K562 (cell line): ENCODE results near the gene GSTO2. TPM values are rescaled to one million over a fixed set of nuclear protein-coding genes. Genes with fewer than 3 reads are reported as not detected.

Experiments
- ATAC-seq: fragments of 200-7000 bp; cut with Tn5 transposase; 3 replicates; pipeline ENCODE4 v1.9.1; 2020; ENCODE audit warnings: moderate library complexity
- BruUV-seq: library from RNA; stranded (reverse); fragments of 400-500 nt; replicated peaks from 2 replicates; lab custom pipeline; 2021; lab: Mats Ljungman, UMichigan
- CTCF ChIA-PET: fragments of 300-600 bp; formaldehyde crosslinking; extraction: SDS; loops from one replicate; lab custom pipeline; 2021; ENCODE audit warnings: low intra/inter-chr PET ratio; lab: Yijun Ruan, JAX
- POLR2A ChIA-PET: fragments of 300-600, 350-650 bp; sonication (Branson Sonifier 250); formaldehyde crosslinking; extraction: SDS; loops from one replicate; lab custom pipeline; 2021; ENCODE audit warnings: antibody characterized with exemption, inconsistent platforms; lab: Yijun Ruan, JAX
- DNase-seq, 4 experiments: peaks; one replicate each; pipeline versions ENCODE4 v3.0.0 to v3.0.0-alpha.2; 2011 to 2018; ENCODE audit warnings: low spot score in 3 of 4, mixed read lengths in 3 of 4; ENCODE audit errors: extremely low read depth in 1 of 4
- FAIRE-seq: peaks from 2 replicates; lab custom pipeline; 2011; peaks lifted over from hg19 to GRCh38; lab: Jason Lieb, UNC
- H2AFZ ChIP-seq: 2 replicates; pipeline ENCODE4 v1.6.0; 2011; ENCODE audit warnings: low read depth, low read length, control low read depth, inconsistent platforms
- H3K27ac ChIP-seq: fragments of 200-600 bp; 3 replicates; pipeline ENCODE4 v1.8.0; 2011; ENCODE audit warnings: low read depth, mild to moderate bottlenecking, control low read depth, inconsistent platforms, low read length, moderate library complexity, mixed read lengths; ENCODE audit errors: extremely low read depth
- H3K27me3 ChIP-seq, 2 experiments: fragments of 300-600 bp in 1 of 2; 2 replicates in 1 of 2; 3 replicates in 1 of 2; pipeline versions ENCODE4 v1.6.0 to v1.8.0; 2011; ENCODE audit warnings: inconsistent platforms in 2 of 2, low read length in 2 of 2, mild to moderate bottlenecking in 1 of 2, mixed read lengths in 1 of 2, moderate library complexity in 1 of 2; ENCODE audit not compliant: control insufficient read depth in 2 of 2, insufficient read depth in 2 of 2
- H3K36me3 ChIP-seq: fragments of 300-600 bp; 3 replicates; pipeline ENCODE4 v1.8.0; 2011; ENCODE audit warnings: mild to moderate bottlenecking, low read length, inconsistent platforms; ENCODE audit not compliant: control insufficient read depth, insufficient read depth
- H3K4me1 ChIP-seq, 2 experiments: fragments of 200-600 bp in 1 of 2; replicated peaks in 1 of 2; 2 replicates in 1 of 2; 3 replicates in 1 of 2; pipeline versions ENCODE4 v1.5.1 to v1.8.0; 2011; ENCODE audit warnings: inconsistent platforms in 2 of 2, low read length in 2 of 2, mild to moderate bottlenecking in 1 of 2, mixed read lengths in 1 of 2, moderate library complexity in 1 of 2; ENCODE audit not compliant: control insufficient read depth in 2 of 2, insufficient read depth in 2 of 2
- H3K4me2 ChIP-seq: 2 replicates; pipeline ENCODE4 v1.6.1; 2011; ENCODE audit warnings: low read length, control low read depth, inconsistent platforms, mixed read lengths; ENCODE audit not compliant: insufficient read depth
- H3K4me3 ChIP-seq: fragments of 200-600 bp; sonication (generic), shearing (Covaris generic); 2 replicates; pipeline ENCODE4 v1.5.1; 2016; ENCODE audit warnings: control low read depth, inconsistent platforms
- H3K79me2 ChIP-seq: fragments of 200-600 bp; 3 replicates; pipeline ENCODE4 v1.8.0; 2011; ENCODE audit warnings: low read length, inconsistent platforms; ENCODE audit not compliant: control insufficient read depth, insufficient read depth
- H3K9ac ChIP-seq, 2 experiments: 2 replicates each; pipeline versions ENCODE4 v1.6.0 to v1.6.1; 2011; ENCODE audit warnings: low read depth in 2 of 2, low read length in 2 of 2, control low read depth in 1 of 2, inconsistent platforms in 1 of 2, mild to moderate bottlenecking in 1 of 2, mixed read lengths in 1 of 2; ENCODE audit not compliant: insufficient read depth in 1 of 2
- H3K9me1 ChIP-seq: one replicate; pipeline ENCODE4 v1.6.0; 2011; ENCODE audit warnings: inconsistent platforms, mild to moderate bottlenecking, low read length, moderate library complexity; ENCODE audit not compliant: control insufficient read depth, insufficient read depth
- H3K9me3 ChIP-seq: replicated peaks from 2 replicates; pipeline ENCODE4 v1.5.1; 2011; ENCODE audit warnings: low read depth, low read length, inconsistent platforms; ENCODE audit not compliant: control insufficient read depth, insufficient read depth
- H4K20me1 ChIP-seq: replicated peaks from 2 replicates; pipeline ENCODE4 v1.6.1; 2011; ENCODE audit warnings: low read length, inconsistent platforms, mixed read lengths; ENCODE audit not compliant: control insufficient read depth, insufficient read depth
- FOXM1 ChIP-seq, 2 experiments: fragments of 450-650 bp in 1 of 2; sonication (generic) in 1 of 2; formaldehyde crosslinking in 1 of 2; IDR thresholded peaks; 2 replicates each; pipeline versions ENCODE4 v1.6.1 to v1.9.0; 2017 to 2022; ENCODE audit warnings: low read depth in 2 of 2, mild to moderate bottlenecking in 2 of 2, missing genetic modification reagents in 1 of 2, moderate library complexity in 1 of 2
- MYBL2 ChIP-seq, 2 experiments: fragments of 450-650 bp in 1 of 2; sonication (generic) in 1 of 2; formaldehyde crosslinking in 1 of 2; IDR thresholded peaks; 2 replicates each; pipeline versions ENCODE4 v1.6.1 to v1.8.1; 2017 to 2022; ENCODE audit warnings: borderline replicate concordance in 1 of 2, inconsistent platforms in 1 of 2, low read depth in 1 of 2, mild to moderate bottlenecking in 1 of 2, missing genetic modification reagents in 1 of 2, moderate library complexity in 1 of 2
- WGBS: fragments of 100-300 bp; shearing (Covaris generic); methylation state at CpG from one replicate; pipeline ENCODE4 v1.1.6; 2016; ENCODE audit warnings: low coverage, mixed read lengths; ENCODE audit not compliant: insufficient coverage; ENCODE audit errors: missing lambda C conversion rate; 5-methylcytosine and 5-hydroxymethylcytosine counted together
- in situ Hi-C: fragments of 300-500 bp; cut with MboI; formaldehyde crosslinking; loops from 4 replicates; pipeline ENCODE4 v1.15.0; 2018; ENCODE audit warnings: inconsistent platforms, mixed read lengths
- intact Hi-C: fragments of 100-400 bp; cut with micrococcal nuclease; formaldehyde crosslinking; loops from 2 replicates; pipeline ENCODE4 v1.14.2; 2022
- polyA plus RNA-seq, 8 experiments: library from polyadenylated mRNA; depleted of rRNA in 4 of 8; stranded (reverse) in 5 of 8; unstranded in 3 of 8; fragments of >200 nt; fragmentation: Nextera tagmentation in 2 of 8; fragmentation: Illumina TruSeq in 1 of 8; extraction: Ambion mirVana in 2 of 8; extraction: Trizol in 1 of 8; gene quantifications; 2 replicates each; pipeline versions ENCODE4 v1.2.1 to v1.2.3, GENCODE V29; 2011 to 2014; ENCODE audit warnings: inconsistent platforms in 1 of 8, missing spikeins in 1 of 8
- total RNA-seq, 7 experiments: library from RNA; depleted of rRNA in 6 of 7; stranded (reverse); fragments of >200 nt in 6 of 7; fragmentation: Illumina TruSeq in 2 of 7; extraction: Trizol in 2 of 7; gene quantifications; 2 replicates each; pipeline versions ENCODE4 v1.2.1 to v1.2.3, GENCODE V29; 2011 to 2021; ENCODE audit warnings: low replicate concordance in 1 of 7
- TF ChIP-seq, protein P1 (sequence below), 2 experiments: fragments of 450-650 bp; IDR thresholded peaks; 2 replicates each; pipeline ENCODE4 v1.6.1; 2016
- TF ChIP-seq, protein P2 (sequence below): sonication (generic); formaldehyde crosslinking; IDR thresholded peaks from 2 replicates; pipeline ENCODE4 v1.8.1; 2023; ENCODE audit warnings: mild to moderate bottlenecking, missing genetic modification reagents

Gene GSTO2
- total and polyA plus RNA-seq, 9 of the 15 experiments (the other 6 are each of a cell fraction or from before 2014, with no cell fraction given), result 0.18 to 1.8 (median 0.90) TPM

DNA sequence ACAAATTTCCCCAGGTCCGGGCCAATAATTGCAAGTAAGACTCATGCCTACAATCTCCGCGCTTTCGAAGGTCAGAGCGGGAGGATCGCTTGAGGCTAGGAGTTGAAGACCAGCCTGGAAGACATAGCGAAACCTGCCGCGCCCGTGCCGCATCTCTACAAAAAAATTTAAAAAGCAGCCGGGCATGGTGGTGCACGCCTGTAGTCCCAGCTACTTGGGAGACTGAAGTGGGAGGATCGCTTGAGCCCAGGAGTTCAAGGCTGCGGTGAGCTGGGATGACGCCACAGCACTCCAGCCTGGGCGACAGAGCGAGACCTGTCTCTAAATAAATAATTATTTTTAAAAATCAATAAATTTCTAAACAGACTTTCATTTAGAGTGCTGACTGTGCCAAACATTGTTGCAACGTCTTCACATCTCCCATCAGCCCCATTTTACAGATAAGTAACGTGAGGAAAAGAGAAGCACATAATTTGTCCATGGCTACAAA, 36.3 kb upstream of the GSTO2 start:
- Histone ChIP-seq H3K4me3 (peak overlapping the region; percentile 59; the same call in 1 of the 2 replicates), H3K79me2 (no peaks in the 10 kb centered on the region), H3K9me1 (no peaks in the 10 kb centered on the region), H3K4me1 (peaks cover 0 to 11% of the 10 kb centered on the region in 2 experiments; a peak in 2 of 5 replicates), H3K9ac (no peak overlapping the region), H3K4me2 (peak overlapping the region; percentile 85), H3K36me3 (no peaks in the 10 kb centered on the region), H2AFZ (peak overlapping the region; percentile 95), H3K9me3 (0 out of 2 replicates have a peak, but pooled peaks cover 3% of the 10 kb centered on the region), H3K27me3 (no peaks in the 10 kb centered on the region), H3K27ac (no peak overlapping the region), H4K20me1 (no peaks in the 10 kb centered on the region)
- FAIRE-seq (no peak), ATAC-seq (no peak), DNase-seq (no peak)
- POLR2A ChIA-PET, result no interaction called here
- in situ Hi-C loops (no loop called here), intact Hi-C loops (no loop called here)
- TF ChIP-seq, protein P1, sequence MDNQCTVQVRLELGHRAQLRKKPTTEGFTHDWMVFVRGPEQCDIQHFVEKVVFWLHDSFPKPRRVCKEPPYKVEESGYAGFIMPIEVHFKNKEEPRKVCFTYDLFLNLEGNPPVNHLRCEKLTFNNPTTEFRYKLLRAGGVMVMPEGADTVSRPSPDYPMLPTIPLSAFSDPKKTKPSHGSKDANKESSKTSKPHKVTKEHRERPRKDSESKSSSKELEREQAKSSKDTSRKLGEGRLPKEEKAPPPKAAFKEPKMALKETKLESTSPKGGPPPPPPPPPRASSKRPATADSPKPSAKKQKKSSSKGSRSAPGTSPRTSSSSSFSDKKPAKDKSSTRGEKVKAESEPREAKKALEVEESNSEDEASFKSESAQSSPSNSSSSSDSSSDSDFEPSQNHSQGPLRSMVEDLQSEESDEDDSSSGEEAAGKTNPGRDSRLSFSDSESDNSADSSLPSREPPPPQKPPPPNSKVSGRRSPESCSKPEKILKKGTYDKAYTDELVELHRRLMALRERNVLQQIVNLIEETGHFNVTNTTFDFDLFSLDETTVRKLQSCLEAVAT (IDR thresholded peaks at IDR 0.05), result peak in 1 of 2 experiments; percentile 79; a peak in 2 of 4 replicates
- TF ChIP-seq, protein P2, sequence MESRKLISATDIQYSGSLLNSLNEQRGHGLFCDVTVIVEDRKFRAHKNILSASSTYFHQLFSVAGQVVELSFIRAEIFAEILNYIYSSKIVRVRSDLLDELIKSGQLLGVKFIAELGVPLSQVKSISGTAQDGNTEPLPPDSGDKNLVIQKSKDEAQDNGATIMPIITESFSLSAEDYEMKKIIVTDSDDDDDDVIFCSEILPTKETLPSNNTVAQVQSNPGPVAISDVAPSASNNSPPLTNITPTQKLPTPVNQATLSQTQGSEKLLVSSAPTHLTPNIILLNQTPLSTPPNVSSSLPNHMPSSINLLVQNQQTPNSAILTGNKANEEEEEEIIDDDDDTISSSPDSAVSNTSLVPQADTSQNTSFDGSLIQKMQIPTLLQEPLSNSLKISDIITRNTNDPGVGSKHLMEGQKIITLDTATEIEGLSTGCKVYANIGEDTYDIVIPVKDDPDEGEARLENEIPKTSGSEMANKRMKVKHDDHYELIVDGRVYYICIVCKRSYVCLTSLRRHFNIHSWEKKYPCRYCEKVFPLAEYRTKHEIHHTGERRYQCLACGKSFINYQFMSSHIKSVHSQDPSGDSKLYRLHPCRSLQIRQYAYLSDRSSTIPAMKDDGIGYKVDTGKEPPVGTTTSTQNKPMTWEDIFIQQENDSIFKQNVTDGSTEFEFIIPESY (CRISPR knock-in tag), result peak; percentile 82
- TF ChIP-seq FOXM1 (IDR thresholded peaks at IDR 0.05; ENCODE audit: low read depth) (peak; percentile 7; the same call in 1 of the 2 replicates), FOXM1 (CRISPR knock-in tag; IDR thresholded peaks at IDR 0.05; ENCODE audit: low read depth) (no peak), MYBL2 (IDR thresholded peaks at IDR 0.05; ENCODE audit: low read depth) (no peak), MYBL2 (CRISPR knock-in tag; IDR thresholded peaks at IDR 0.05; ENCODE audit: borderline replicate concordance) (no peak)
- no TSS peak for BruUV-seq
- CTCF ChIA-PET, result no interaction called here
- 91% methylated on average over 18 of the region's 20 CpGs for WGBS
